GDM1 (cell line): ENCODE data around the gene AOC2.
"Not testable (repeated sequence)": the region's sequence is repeated elsewhere in the genome, so short reads cannot be mapped to it uniquely, and the experiment has no call there.

ENCODE experiments used
- DNase-seq: peaks from one replicate; lab custom pipeline; 2025; lab: John Stamatoyannopoulos, UW

The AOC2 gene

DNA sequence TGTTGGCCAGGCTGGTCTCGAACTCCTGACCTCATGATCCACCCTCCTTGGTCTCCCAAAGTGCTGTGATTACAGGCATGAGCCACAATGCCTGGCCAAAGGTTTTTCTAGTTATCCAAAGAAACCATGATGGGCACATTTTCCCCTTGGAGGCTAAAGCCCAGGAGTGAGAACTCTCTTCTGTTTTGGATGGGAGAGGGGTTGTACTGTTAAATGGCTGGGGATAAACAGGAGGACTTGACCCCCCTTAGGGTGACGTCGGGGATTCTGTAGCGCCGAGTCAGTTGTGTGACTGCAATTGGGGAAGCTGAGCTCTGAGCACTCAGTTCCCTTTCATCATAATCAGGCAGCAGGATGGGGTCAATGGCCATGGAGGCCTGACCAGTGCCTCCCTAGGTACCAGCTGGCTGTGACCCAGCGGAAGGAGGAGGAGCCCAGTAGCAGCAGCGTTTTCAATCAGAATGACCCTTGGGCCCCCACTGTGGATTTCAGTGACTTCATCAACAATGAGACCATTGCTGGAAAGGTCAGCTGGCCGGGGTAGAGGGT lies 10.7 kb downstream of the AOC2 start:
- no peak for DNase-seq

DNA sequence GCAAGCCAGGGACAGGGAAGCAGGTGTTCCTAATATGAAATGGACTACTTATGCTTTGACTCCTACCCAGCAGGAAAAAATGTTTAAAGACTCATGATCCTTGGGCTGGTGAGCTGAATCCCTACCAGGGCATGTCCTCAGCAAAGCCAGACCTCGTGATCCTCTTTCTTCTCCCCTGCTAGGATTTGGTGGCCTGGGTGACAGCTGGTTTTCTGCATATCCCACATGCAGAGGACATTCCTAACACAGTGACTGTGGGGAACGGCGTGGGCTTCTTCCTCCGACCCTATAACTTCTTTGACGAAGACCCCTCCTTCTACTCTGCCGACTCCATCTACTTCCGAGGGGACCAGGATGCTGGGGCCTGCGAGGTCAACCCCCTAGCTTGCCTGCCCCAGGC lies 11.7 kb downstream of the AOC2 start:
- DNase-seq = not testable (repeated sequence)

DNA sequence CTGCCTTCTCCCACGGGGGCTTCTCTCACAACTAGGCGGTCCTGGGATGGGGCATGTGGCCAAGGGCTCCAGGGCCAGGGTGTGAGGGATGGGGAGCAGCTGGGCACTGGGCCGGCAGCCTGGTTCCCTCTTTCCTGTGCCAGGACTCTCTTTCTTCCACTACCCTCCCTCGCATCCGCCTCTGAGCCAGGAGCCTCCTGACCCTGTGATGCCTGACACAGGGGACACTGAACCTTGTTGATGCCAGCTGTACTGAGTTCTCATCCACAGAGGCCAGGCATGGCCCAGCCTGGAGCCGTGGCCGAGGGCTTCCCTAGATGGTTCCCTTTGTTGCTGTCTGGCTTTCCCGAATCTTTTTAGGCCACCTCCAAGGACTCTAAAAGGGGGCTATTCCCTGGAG lies 12.1 kb downstream of the AOC2 start:
- DNase-seq = not testable (repeated sequence)

DNA sequence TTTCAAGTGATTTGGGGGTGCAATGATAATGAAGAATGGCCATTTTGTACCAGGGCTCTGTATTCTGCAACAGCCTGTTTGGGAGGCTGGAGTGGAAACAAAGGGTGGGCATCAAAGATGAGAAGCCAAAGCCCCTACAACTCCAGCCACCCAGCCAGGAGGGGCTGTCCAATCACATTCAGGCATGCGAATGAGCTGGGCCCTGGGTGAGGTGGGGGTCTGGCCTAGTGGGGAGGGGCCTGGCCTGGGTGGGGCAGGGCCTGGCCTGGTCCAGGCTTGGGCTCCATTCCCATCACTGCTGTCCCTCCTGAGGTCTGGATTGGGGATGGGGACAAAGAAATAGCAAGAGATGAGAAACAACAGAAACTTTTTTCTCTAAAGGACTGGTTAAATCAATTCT lies 13.0 kb downstream of the AOC2 start:
- no peak for DNase-seq

DNA sequence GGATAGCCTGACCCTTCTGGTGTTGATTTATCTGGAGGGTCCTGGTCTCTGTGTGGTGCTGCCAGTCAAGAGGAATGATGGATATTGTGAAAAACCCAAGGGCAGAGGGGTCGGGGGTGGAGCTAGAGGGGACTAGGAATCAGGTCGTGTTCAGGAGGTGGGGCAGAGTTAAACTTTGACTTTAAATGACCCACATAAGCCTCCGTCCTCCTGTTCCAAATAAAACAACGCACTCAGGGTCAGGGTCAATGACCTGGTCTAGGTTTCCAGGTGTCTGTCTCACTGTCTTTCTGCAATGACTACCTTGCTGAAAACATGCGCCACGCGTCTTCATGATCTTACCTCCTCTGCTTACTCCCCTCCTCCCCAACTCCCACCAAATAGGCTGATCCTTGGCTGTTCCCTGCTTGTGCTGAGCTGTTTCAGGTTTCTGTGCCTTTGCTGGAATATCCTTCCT lies 21.3 kb downstream of the AOC2 start:
- DNase-seq = no peak

DNA sequence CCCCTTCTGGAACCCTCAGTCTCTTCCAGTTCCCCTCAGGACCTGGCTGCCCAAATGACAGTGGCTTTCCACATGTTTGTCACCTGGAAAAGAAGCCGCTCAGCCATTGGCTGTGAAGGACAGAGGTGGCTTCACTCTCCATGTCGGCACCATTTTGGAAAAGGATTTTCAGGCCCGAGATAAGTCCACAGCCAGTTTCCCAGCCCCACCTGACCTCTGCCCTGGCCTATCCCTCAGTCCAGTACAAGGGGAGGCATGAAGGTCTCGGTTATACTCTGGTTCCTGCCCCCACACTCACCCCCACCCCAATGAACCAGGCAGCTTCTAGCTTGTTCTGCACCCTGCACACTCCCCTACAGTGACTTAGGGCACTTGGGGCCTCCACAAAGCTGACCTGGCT lies 21.8 kb downstream of the AOC2 start:
- no peak for DNase-seq

DNA sequence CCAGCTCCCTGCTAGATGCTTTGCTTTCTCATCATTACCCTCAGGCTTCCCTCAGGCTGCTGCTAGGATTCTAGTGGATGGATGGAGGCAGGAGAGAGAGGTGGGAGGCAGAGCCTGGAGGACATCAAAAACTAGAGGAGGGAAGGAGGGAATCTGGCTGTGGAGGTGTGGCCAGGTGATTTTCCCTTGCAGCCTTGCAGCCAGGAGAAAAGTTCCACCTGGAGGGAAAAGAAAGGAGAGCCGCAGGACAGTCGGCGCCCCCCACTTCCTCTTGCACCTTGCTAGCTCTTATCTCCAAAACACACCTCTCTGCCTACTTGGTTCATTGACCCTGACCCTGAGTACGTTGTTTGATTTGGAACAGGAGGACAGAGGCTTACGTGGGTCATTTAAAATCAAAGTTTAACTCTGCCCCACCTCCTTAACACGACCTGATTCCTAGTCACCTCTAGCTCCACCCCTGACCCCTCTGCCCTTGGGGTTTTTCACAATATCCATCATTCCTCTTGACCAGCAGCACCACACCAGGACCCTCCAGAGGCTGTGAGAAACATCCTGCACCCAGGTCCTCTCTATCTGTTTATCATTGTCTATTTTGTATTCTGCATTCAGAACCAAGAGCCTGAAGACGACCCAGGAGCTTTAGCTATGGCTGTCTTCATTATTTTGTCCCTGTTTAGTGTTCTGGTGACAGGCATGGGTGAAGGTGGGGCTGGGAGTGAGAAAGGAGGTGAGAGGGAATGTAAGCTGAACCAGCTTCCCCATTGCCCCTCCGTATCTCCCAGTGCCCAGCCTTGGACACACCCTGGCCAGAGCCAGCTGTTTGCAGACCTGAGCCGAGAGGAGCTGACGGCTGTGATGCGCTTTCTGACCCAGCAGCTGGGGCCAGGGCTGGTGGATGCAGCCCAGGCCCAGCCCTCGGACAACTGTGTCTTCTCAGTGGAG lies 22.5 kb downstream of the AOC2 start:
- no peak for DNase-seq

DNA sequence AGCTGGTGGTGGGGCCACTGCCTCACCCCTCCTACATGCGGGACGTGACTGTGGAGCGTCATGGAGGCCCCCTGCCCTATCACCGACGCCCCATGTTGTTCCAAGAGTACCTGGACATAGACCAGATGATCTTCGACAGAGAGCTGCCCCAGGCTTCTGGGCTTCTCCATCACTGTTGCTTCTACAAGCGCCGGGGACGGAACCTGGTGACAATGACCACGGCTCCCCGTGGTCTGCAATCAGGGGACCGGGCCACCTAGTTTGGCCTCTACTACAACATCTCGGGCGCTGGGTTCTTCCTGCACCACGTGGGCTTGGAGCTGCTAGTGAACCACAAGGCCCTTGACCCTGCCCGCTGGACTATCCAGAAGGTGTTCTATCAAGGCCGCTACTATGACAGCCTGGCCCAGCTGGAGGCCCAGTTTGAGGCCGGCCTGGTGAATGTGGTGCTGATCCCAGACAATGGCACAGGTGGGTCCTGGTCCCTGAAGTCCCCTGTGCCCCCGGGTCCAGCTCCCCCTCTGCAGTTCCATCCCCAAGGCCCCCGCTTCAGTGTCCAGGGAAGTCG lies 23.4 kb downstream of the AOC2 start:
- DNase-seq = not testable (repeated sequence)

DNA sequence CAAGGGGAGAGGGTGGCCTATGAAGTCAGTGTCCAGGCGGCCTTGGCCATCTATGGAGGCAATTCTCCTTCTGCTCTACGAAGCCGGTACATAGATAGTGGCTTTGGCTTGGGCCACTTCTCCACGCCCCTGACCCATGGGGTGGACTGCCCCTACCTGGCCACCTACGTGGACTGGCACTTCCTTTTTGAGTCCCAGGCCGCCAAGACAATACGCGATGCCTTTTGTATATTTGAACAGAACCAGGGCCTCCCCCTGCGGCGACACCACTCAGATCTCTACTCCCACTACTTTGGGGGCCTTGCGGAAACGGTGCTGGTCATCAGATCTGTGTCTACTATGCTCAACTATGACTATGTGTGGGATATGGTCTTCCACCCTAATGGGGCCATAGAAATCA lies 24.0 kb downstream of the AOC2 start:
- no peak for DNase-seq

DNA sequence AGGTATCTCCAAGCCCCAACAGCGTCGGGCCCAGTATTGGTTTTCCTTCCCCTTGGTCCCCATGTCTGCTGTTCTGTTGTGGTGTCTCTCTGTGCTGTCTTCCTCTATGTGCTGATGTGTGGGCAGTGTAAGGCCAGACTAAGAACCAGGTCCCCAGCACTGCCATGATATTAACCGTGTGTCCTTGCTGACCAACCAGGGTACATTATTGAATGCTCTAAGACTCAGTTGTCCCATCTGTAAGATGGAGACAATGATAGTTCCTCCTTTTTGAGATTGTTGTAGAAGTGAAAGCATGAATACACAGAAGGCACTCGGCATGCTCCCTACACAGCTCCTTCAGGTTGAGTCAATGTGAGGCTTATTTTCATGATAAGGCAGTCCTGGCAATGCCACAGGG lies 27.3 kb downstream of the AOC2 start:
- DNase-seq = no peak

DNA sequence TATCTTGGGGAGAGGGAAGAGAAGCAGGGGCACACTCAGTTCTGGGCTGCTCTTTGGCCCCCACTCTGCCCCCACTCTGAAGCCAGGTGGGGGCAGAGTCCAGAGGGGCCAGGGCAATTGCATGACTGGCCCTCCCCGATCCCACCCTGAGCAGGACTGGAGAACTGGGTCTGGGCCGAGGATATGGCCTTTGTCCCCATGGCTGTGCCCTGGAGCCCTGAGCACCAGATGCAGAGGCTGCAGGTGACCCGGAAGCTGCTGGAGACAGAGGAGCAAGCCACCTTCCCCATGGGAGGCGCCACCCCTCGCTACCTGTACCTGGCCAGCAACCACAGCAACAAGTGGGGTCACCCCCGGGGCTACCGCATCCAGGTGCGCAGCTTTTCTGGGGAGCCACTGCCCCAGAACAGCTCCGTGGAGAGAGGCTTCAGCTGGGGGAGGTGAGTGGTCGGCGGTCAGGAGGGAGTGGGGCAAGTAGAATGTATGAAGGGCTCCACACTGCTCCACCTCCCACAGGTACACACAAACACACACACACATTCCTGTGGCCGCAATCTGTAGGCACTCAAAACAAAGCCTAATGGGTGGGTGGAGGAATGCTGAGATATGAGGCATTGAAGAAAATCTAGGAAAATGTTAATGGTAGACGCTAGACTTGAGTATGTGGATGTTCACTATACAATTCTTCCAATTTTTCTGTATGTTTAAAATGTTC lies 28.0 kb downstream of the AOC2 start:
- DNase-seq = no peak

DNA sequence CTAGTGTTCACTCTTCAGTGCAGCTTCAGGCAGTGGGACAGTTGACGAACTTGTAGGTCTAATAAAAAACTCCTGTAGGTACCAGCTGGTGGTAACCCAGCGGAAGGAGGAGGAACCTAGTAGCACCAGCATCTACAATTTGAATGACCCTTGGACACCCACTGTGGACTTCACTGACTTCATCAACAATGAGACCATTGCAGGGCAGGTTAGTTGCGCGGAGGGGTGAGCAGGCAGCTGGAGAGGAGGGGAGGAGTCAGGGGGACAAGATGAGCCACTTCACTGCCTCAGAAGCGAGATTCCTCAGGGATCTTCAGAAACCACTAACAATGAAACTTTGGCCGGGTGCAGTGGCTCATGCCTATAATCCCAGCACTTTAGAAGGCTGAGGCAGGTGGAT lies 28.9 kb downstream of the AOC2 start:
- DNase-seq = no peak

DNA sequence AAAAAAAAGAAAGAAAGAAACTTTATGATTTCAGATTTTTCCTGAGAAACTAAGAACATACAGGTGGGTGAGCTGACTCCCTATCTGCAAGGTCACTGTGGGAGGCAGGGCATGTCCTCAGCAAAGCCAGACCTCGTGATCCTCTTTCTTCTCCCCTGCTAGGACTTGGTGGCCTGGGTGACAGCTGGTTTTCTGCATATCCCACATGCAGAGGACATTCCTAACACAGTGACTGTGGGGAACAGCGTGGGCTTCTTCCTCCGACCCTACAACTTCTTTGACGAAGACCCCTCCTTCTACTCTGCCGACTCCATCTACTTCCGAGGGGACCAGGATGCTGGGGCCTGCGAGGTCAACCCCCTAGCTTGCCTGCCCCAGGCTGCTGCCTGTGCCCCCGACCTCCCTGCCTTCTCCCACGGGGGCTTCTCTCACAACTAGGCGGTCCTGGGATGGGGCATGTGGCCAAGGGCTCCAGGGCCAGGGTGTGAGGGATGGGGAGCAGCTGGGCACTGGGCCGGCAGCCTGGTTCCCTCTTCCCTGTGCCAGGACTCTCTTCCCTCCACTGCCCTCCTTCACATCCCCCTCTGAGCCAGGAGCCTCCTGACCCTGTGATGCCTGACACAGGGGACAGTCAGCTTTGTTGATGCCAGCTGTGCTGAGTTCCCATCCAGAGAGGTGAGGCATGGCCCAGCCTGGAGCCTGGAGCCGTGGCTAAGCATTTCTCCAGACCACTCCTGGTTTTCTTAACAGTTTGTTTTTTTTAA lies 29.7 kb downstream of the AOC2 start:
- not testable (repeated sequence) for DNase-seq

DNA sequence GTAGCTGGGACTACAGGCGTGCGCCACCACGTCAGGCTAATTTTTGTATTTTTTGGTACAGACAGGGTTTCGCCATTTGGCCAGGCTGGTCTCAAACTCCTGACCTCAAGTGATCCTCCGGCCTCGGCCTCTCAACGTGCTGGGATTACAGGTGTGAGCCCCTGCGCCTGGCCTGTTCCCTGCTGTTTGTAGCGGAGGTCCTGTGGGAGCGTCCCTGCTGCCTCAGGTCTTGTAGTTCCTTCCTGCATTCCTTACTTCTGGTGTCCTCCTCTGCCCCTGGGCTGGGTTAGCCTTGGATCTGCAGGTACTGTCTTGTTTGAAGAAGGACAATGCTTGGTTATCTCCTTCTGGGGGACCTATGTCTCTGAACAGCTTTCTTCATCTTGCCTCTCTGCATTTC lies 32.7 kb downstream of the AOC2 start:
- DNase-seq = no peak

DNA sequence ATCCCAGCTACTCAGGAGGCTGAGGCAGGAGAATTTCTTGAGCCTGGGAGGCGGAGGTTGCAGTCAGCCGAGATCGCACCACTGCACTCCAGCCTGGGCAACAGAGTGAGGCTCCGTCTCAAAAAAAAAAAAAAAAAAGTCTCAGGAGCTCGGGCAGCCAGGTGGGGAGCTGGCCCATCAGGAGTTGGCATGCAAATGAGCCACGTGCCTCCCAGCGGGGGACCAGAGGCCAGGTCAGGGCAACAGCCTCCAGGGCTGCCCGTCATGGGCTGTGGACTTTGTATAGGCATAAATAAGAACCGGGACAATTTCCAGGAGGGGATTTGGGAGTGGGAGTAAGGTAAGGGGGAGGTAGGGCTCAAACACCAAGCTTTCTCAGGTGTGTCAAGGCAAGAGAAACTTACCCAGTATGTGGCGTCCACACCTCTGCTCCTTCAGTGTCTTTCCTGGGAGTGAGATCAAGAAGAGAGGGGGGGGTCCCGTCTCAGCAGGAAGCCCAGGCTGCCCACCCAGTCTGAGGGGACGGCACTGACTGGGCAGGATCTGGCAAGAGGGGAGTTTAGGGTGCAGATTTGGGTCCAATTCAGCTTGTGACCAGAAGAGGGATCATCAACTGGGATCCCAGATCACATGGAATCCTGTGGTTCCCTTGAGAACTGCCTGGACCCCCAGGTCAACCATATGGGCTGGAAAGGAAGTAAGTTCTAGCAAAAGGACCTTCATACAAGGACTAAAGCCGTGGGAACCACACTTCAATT lies 33.9 kb downstream of the AOC2 start:
- DNase-seq = no peak

DNA sequence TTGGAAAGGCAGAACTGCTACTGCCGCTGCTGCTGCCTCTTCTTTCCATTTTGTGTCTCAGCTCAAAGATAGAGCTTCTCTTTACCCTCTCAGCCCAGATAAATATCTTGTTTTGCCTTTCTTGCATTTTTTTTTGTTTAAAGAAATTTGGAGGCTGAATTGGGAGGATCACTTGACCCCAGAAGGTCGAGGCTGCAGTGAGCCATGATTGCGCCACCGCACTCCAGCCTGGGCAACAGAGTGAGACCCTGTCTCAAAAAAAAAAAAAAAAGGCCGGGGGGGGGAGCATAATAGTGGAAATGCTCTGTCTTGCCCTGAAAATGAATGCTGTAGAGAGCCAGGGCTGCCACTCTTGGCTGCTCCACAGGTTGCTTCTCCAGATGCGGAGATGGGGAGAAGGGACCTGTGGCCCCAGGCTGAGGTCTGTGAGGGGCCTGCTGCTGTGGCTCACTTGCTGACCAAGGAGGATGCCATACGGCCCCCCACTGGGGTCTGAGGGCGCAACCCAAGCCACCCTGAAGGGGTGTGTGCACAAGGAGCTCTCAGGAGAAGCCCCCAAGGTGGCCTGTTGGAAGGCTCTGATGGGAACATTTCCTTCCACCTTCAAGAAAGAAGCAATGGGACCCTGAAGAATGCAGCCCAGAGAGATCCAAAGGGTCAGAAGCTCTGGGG lies 34.7 kb downstream of the AOC2 start:
- no peak for DNase-seq

DNA sequence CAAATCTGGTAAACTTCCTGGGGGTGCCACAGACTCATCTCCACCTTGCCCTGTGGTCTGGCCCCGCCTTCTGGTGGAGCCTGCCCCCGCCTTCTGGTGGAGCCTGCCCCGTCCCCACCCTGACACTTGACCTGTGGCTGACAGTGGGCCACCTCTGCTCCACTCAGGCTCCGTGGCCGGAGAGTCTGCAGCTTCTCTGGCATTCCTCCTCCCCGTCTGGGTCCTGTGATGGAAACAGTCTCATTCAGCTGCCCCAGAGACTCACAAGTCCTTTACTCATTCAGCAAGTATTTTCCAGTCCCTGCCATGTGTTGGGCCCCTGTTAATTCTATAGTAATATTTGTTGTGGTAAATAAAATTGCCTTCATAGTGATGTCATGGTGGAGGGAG lies 35.2 kb downstream of the AOC2 start:
- no peak for DNase-seq

DNA sequence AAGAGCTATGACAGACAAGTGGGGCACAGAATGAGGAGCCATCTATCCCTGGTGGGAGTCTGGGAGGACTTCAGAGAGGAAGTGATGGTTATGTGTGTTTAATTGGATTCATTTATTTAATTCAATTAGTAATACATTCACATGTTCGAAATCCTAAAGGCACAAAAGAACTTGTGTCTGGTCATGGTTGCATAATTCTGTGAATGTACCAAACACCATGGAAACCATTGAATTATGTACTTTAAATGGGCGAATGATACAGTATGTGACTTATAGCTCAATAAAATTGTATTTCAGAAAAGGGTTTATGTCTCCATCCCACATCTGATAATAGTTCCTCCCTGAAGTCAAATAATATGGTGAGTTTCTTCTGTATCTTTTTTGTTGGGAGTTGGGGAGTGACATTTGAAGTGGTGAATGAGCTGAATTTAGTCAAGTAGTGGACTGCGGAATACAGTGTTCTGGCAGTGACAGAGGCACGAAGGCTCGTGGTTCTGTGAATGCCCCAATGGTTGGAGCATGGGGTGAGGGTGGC lies 36.5 kb downstream of the AOC2 start:
- DNase-seq = no peak

DNA sequence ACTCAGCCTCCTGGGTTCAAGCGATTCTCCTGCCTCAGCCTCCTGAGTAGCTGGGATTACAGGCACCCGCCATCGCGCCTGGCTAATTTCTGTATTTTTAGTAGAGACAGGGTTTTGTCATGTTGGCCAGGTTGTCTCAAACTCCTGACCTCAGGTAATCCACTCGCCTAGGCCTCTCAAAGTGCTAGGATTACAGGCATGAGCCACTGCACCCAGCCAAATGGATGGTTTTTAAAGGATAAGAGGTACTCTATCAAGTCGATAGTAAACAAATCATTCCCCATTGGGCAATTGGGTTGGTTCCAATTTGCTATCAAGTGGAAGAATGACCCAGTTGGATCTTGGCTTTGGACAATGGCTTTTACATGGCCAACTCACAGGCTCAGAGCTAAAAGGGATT lies 37.3 kb downstream of the AOC2 start:
- DNase-seq = not testable (repeated sequence)

DNA sequence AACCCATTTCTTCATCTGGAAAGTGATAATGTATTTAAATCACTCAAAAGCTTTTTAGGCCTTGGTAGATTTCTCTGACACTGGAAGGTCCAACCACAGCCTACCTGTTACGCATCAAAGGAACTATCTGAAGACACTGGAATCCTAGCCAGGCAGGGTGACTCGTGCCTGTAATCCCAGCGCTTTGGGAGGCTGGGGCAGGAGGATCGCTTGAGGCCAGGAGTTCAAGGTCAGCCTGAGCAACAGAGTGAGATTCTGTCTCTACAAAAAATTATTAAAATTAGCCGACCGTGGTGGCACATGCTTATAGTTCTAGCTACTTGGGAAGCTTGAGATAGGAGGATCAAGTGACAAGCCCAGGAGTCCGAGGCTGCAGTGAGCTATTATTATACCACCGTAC lies 37.8 kb downstream of the AOC2 start:
- DNase-seq = no peak
